HCT116 (cell line): ENCODE results near the gene NFE2L3. TPM values are rescaled to one million over a fixed set of nuclear protein-coding genes. Genes with fewer than 3 reads are reported as not detected.
A peak's percentile ranks its signal among the peaks of the same experiment; 100 is the strongest.

Experiments used
- ATAC-seq: fragments of 200-7000 bp; cut with Tn5 transposase; 2 replicates; pipeline ENCODE4 v1.9.1; 2020; ENCODE audit warnings: mild to moderate bottlenecking, moderate library complexity
- BruUV-seq: library from RNA; stranded (reverse); fragments of 400-500 nt; replicated peaks from 2 replicates; lab custom pipeline; 2021; lab: Mats Ljungman, UMichigan
- CTCF ChIA-PET: fragments of 300-600 bp; sonication (Branson Sonifier 250); formaldehyde crosslinking; loops from one replicate; lab custom pipeline; 2021; ENCODE audit warnings: antibody characterized with exemption; lab: Charles Lee
- POLR2A ChIA-PET: fragments of 300-600, 350-600 bp; sonication (Branson Sonifier 250); formaldehyde crosslinking; loops from one replicate; lab custom pipeline; 2021; ENCODE audit warnings: antibody characterized with exemption; lab: Charles Lee
- RAD21 ChIA-PET, 2 experiments: fragments of 300-600 bp; sonication (Branson Sonifier 250); formaldehyde crosslinking; loops; one replicate each; lab custom pipeline; 2023; ENCODE audit warnings: low total read pairs in 2 of 2; ENCODE audit not compliant: uncharacterized antibody in 2 of 2, unreplicated experiment in 2 of 2, low non-redundant PET in 1 of 2; lab: Charles Lee
- DNase-seq: peaks from one replicate; pipeline ENCODE4 v3.0.0-alpha.2; 2010; ENCODE audit warnings: low read depth, low spot score
- H2AFZ ChIP-seq: fragments of 200-600 bp; shearing (Covaris generic), sonication (generic); 2 replicates; pipeline ENCODE4 v1.6.1; 2017; ENCODE audit warnings: low read depth, mixed run types, mixed read lengths, antibody characterized with exemption, low read length; ENCODE audit not compliant: poor library complexity, severe bottlenecking
- H3K27ac ChIP-seq: 2 replicates; pipeline ENCODE4 v1.5.1; 2012; ENCODE audit warnings: low read depth, low read length
- H3K27me3 ChIP-seq: fragments of 200-600 bp; sonication (generic); 2 replicates; pipeline ENCODE4 v1.6.1; 2016; ENCODE audit warnings: mixed run types, low read length, mixed read lengths; ENCODE audit not compliant: insufficient read depth
- H3K36me3 ChIP-seq, 2 experiments: fragments of 200-500 bp in 1 of 2; fragments of 200-600 bp in 1 of 2; sonication (Bioruptor generic) in 1 of 2; sonication (generic) in 1 of 2; 2 replicates each; pipeline versions ENCODE4 v1.5.1 to v1.6.1; 2014 to 2016; ENCODE audit warnings: low read length in 2 of 2, inconsistent platforms in 1 of 2, mixed read lengths in 1 of 2, mixed run types in 1 of 2; ENCODE audit not compliant: insufficient read depth in 2 of 2, control insufficient read depth in 1 of 2
- H3K4me1 ChIP-seq, 2 experiments: fragments of 200-600 bp in 1 of 2; sonication (generic) in 1 of 2; 2 replicates each; pipeline versions ENCODE4 v1.5.1 to v1.6.1; 2012 to 2017; ENCODE audit warnings: low read length in 2 of 2, inconsistent platforms in 1 of 2, mild to moderate bottlenecking in 1 of 2, mixed read lengths in 1 of 2, mixed run types in 1 of 2, moderate library complexity in 1 of 2; ENCODE audit not compliant: insufficient read depth in 2 of 2, control insufficient read depth in 1 of 2
- H3K4me2 ChIP-seq: fragments of 200-600 bp; sonication (generic); 2 replicates; pipeline ENCODE4 v1.6.1; 2017; ENCODE audit warnings: mixed run types, low read length, mixed read lengths
- H3K4me3 ChIP-seq, 2 experiments: fragments of 200-600 bp in 1 of 2; sonication (generic) in 1 of 2; replicated peaks in 1 of 2; 2 replicates each; pipeline ENCODE4 v1.5.1; 2011 to 2016; ENCODE audit warnings: low read length in 2 of 2, control low read depth in 1 of 2, low read depth in 1 of 2, mild to moderate bottlenecking in 1 of 2, mixed read lengths in 1 of 2, mixed run types in 1 of 2
- H3K79me2 ChIP-seq: fragments of 200-600 bp; sonication (generic); 2 replicates; pipeline ENCODE4 v1.6.1; 2017; ENCODE audit warnings: mild to moderate bottlenecking, mixed run types, low read length, moderate library complexity, mixed read lengths; ENCODE audit not compliant: insufficient read depth
- H3K9ac ChIP-seq: fragments of 200-600 bp; sonication (generic); 2 replicates; pipeline ENCODE4 v1.6.1; 2016; ENCODE audit warnings: low read length, mixed read lengths
- H3K9me2 ChIP-seq: fragments of 200-600 bp; sonication (generic), shearing (Covaris generic); 2 replicates; pipeline ENCODE4 v1.6.1; 2017; ENCODE audit warnings: mixed run types, mild to moderate bottlenecking, moderate library complexity; ENCODE audit not compliant: insufficient read depth
- H3K9me3 ChIP-seq, 2 experiments: fragments of 200-500 bp in 1 of 2; fragments of 200-600 bp in 1 of 2; sonication (Bioruptor generic) in 1 of 2; sonication (generic) in 1 of 2; 2 replicates each; pipeline ENCODE4 v1.6.1; 2014 to 2017; ENCODE audit warnings: low read length in 2 of 2, mixed read lengths in 2 of 2, inconsistent platforms in 1 of 2, low read depth in 1 of 2, mild to moderate bottlenecking in 1 of 2, mixed run types in 1 of 2, moderate library complexity in 1 of 2; ENCODE audit not compliant: control insufficient read depth in 1 of 2, insufficient read depth in 1 of 2
- H4K20me1 ChIP-seq: fragments of 200-600 bp; sonication (generic), shearing (Covaris generic); 2 replicates; pipeline ENCODE4 v1.6.1; 2017; ENCODE audit warnings: mixed run types, mild to moderate bottlenecking, moderate library complexity; ENCODE audit not compliant: insufficient read depth
- CEBPB ChIP-seq: IDR thresholded peaks from 2 replicates; pipeline ENCODE4 v1.6.1; 2012; ENCODE audit warnings: low read depth
- ELF1 ChIP-seq: IDR thresholded peaks from 2 replicates; pipeline ENCODE4 v1.6.1; 2012; ENCODE audit warnings: low read depth, borderline replicate concordance
- EZH2phosphoT487 ChIP-seq: fragments of 200-600 bp; IDR thresholded peaks from 2 replicates; pipeline ENCODE4 v1.6.1; 2018; ENCODE audit warnings: antibody characterized with exemption, borderline replicate concordance
- MAX ChIP-seq: IDR thresholded peaks from 2 replicates; pipeline ENCODE4 v1.6.1; 2012
- REST ChIP-seq: IDR thresholded peaks from 2 replicates; pipeline ENCODE4 v1.6.1; 2012; ENCODE audit warnings: low read depth
- intact Hi-C: fragments of 100-400 bp; cut with micrococcal nuclease; formaldehyde crosslinking; loops from 2 replicates; pipeline ENCODE4 v1.10.0; 2022
- total RNA-seq: library from RNA; stranded (reverse); gene quantifications from one replicate; pipeline ENCODE4 v1.2.1, GENCODE V29; 2021; ENCODE audit not compliant: unreplicated experiment

Gene NFE2L3
- total RNA-seq, 1 experiment from 2014 or later, result 27.0 TPM

- Histone ChIP-seq H2AFZ (no peak overlapping the region), H4K20me1 (no peaks in the 10 kb centered on the region), H3K36me3 (no peaks in the 10 kb centered on the region), H3K4me3 (no peak overlapping the region), H3K79me2 (peaks cover 13% of the 10 kb centered on the region; the same call in 1 of the 2 replicates), H3K4me1 (peaks cover 5 to 10% of the 10 kb centered on the region in 2 experiments; a peak in 2 of 4 replicates), H3K27ac (no peak overlapping the region), H3K9me3 (no peaks in the 10 kb centered on the region), H3K4me2 (no peak overlapping the region), H3K9ac (no peak overlapping the region), H3K27me3 (no peaks in the 10 kb centered on the region), H3K9me2 (no peaks in the 10 kb centered on the region)
- TF ChIP-seq MAX (no peak), EZH2phosphoT487 (no peak), ELF1 (no peak), REST (no peak), CEBPB (peak; percentile 27; the same call in 1 of the 2 replicates)
- no peak for ATAC-seq
- no TSS peak for BruUV-seq
- RAD21 ChIA-PET, result no interaction called here
- POLR2A ChIA-PET, result no interaction called here
- CTCF ChIA-PET, result no interaction called here
- no peak for DNase-seq
- intact Hi-C loops, result no loop called here
Measured at GRCh38 chr7:26166684-26167266, 14.8 kb downstream of the NFE2L3 start.
